WI38 (cell line): ENCODE measurements around the gene ARSJ.

Experiments
- H3K4me3 ChIP-seq: 2 replicates; pipeline ENCODE4 v1.5.1; 2011; ENCODE audit warnings: low read depth, mild to moderate bottlenecking, control low read depth, low read length
- TF ChIP-seq, protein P1 (sequence below): IDR thresholded peaks from 2 replicates; pipeline ENCODE4 v1.5.1; 2012; ENCODE audit warnings: low read depth, mild to moderate bottlenecking, control low read depth, low read length

ARSJ gene

DNA sequence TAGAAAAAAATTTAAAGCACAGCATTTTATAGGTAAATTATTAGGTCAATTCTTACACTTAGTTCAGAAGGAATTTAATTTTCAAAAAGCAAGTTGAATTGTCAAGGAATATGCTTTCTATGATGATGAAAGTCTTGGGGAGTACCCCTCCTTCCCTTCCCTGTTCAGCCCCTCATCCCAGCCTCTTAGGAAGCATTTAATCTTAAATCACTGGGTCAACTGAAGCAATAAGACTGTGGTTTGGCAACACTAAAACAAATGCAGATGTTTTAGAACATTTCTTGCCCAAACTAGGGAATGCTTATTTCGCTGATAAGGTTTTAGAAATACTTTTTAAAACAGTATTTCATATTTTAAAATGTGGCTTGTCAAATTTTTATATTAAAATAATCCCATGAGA, 19.1 kb upstream of the ARSJ start:
- no peak overlapping the region for H3K4me3 ChIP-seq
- TF ChIP-seq, protein P1, sequence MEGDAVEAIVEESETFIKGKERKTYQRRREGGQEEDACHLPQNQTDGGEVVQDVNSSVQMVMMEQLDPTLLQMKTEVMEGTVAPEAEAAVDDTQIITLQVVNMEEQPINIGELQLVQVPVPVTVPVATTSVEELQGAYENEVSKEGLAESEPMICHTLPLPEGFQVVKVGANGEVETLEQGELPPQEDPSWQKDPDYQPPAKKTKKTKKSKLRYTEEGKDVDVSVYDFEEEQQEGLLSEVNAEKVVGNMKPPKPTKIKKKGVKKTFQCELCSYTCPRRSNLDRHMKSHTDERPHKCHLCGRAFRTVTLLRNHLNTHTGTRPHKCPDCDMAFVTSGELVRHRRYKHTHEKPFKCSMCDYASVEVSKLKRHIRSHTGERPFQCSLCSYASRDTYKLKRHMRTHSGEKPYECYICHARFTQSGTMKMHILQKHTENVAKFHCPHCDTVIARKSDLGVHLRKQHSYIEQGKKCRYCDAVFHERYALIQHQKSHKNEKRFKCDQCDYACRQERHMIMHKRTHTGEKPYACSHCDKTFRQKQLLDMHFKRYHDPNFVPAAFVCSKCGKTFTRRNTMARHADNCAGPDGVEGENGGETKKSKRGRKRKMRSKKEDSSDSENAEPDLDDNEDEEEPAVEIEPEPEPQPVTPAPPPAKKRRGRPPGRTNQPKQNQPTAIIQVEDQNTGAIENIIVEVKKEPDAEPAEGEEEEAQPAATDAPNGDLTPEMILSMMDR, result no peak

DNA sequence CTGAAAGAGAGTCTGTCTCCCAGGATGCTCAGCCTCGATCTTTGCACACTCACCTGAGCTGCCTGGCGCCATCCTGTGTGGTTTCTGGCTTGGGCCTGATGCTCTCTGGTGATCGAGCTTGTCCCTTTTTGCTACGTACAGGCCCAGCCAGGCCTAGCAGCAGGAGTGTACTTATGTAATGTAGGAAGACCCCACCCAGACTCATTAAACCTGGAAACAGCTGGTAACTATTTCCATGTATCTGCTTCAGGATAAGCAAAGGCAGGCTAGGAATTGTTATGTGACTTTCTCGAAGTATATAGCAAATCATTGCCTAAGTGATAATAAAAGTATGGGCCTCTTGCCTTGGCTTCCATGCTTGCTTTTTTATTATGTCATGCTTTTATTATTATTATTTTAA, 18.6 kb upstream of the ARSJ start:
- H3K4me3 ChIP-seq, result no peak overlapping the region
- TF ChIP-seq, protein P1, result no peak

DNA sequence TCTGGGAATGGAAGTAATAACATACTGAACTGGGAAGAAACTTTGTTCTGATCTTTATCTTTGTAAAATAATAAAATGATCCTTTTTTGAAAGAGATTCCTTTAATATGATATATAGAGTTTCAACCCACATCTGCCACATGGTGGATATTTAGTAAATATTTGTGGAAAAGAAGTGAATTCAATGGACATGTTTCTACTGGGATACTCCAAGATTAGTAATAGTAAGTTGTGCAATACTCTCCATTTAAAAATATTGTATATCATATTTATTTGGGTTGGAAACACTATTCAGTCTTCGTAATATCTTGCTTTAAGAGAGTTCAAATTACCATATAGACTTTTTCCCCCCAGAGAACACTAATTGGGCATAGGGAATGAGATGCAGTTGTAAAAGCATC, 17.8 kb upstream of the ARSJ start:
- TF ChIP-seq, protein P1, result no peak
- no peak overlapping the region for H3K4me3 ChIP-seq

DNA sequence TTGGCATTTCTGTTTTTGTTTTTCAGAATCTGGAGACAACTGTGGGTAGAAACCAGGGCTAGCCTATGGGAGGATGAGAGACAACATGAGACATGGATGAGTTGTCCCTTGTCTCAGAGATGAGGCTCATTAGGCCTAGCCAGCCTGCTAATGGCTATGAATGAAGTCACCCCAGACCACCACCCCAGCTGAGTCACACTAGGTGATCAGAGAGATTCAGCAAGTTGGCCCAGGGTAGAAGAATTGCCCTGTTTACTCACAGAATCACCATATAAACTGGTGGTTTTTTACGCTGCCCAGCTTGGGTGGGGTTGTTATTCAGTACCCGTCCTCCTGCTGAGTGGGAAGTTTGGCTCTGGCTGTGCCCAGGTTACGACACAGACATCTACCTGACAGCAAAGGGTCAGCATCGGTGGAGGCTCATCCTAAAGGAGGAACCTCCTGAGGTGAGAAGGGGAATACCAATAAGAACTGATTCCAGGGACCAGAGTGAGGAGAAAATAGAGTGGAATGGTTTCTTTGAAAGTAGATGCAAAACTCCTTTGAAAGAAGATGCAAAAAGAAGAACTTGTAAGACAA, 17.2 kb upstream of the ARSJ start:
- no peak overlapping the region for H3K4me3 ChIP-seq
- TF ChIP-seq, protein P1, result no peak

DNA sequence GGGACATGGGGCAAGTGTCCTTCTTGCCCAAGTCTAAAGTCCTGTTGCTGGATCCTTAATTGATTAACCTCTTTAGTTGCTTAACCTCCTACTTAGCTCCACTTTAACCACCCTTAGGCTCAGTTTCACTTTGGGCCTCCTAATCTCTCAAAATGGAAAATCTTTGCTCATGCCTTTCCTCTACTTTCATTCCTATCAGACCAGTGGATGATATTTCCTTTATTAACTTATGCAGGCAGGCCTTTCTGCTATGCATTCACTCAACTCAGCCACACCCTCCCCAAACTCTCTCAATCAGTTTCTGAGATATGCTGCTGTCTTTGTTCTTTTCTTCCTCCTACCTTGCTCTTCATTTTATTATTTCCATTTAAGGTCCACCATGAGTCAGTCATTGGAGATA, 14.4 kb upstream of the ARSJ start:
- TF ChIP-seq, protein P1, result no peak

DNA sequence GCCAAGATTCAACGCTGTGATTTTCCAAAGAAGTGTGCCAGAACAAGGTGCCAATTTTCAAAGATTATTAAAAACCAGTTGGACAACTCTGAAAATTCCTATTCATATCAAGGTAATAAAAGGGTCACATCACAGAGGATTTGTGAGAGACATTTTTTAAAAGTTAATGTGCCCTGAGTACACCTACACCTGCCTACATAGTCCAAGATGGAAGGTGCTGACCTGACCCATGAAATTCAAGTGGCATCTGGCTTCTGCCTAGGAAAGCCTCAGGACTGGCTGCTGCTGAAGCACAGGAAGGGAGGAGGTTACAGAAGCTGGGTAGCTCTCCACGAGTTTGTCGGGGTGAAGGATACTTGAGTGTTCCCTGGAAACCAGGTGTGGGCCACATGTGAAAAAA, 11.4 kb upstream of the ARSJ start:
- TF ChIP-seq, protein P1, result no peak
- H3K4me3 ChIP-seq, result no peak overlapping the region

More for the DNA sequence above, 14.4 kb upstream of the ARSJ start:
- no peak overlapping the region for H3K4me3 ChIP-seq

DNA sequence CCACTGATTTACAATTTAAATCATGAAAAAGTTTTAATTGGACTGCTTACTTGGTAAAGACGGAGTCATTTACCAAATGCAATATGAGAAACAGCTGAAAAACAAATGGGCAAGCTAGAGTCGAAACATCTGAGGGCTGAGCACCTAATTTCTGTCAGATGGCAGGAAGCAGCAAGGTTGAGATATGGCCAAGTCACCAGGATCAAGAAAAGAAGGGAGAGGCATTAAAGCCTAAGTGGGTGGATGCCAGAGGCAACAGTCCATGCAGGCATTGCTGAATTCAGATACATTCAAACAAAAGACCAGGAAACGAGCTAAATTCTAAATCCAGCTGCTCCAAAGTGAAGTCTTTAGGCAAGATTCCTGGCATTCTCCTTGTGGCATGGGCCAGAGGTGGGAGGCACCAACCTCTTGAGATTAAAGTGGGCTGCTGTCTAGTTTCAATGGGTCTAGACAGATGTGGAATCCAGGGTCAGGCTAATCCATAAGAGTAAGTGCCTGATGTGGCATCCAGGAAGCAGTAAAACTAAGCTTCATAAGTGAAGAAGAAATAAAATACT, 8.0 kb upstream of the ARSJ start:
- no peak overlapping the region for H3K4me3 ChIP-seq
- TF ChIP-seq, protein P1, result no peak
